Fibroblast of skin of back (primary cell): ENCODE data around the gene INAFM2.

Experiments used
- DNase-seq: peaks from one replicate; pipeline ENCODE4 v3.0.0-alpha.2; 2013

Gene INAFM2

DNA sequence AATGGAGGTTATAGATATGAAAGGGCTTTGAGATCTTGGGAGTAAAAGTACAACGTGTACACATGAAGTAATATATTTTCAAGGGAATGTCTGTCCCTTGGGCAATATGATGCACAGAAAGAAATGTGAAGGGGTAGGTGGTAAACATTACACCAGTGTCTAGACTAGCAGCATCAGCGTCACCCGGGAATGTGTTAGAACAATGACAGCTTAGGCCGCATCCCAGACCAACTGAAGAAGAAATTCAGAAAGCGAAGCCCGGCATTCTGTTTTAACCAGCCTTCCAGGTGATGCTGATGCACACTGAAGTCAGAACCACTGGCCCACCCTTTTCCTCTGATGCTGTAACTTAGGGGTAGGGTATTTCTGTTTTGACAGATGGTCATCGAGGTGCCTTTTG, 6.3 kb downstream of the INAFM2 start:
- peak; percentile 68 for DNase-seq

DNA sequence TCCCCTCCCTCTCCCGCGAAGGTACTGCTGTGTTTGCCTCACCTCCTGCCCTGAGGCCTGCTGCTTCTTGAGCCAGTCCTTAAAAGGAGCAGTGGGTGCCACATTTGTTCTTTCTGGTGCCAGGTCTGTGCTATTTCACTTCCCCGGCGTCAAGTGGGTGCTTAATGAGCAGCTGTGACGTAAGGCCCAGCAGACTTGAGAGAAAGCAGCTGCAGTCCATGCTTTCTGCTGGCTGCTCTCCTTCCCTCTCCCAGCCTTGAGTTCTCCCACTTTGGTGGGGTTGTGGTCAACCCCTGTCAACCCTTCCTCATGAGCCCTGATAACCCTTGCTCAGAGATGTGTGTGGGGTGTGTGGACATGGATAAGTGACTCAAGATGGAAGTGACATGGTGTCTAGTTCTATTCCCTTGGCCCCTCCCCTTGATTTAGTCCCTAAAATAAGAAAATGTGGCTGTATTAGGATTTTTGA, 6.9 kb downstream of the INAFM2 start:
- DNase-seq = no peak

DNA sequence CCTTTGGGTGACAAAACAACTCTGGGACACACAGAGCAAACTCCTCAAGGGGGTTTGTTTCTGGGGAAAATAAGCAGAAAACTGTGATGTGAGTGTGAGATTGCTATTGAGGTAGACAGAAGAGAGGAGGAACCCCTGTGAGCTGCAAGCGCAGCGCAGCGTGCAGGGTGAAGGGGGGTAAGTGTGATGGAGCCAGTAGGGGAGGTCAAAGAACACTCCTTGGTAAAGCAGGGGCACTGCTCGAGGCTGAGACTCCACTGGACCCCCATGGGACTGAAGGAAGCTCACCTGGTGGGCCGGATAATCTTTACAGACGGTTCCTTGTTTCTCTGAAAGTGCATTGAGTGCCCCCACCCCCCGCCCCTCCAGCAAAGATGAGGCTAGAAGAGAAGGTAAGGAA, 7.5 kb downstream of the INAFM2 start:
- DNase-seq = no peak

DNA sequence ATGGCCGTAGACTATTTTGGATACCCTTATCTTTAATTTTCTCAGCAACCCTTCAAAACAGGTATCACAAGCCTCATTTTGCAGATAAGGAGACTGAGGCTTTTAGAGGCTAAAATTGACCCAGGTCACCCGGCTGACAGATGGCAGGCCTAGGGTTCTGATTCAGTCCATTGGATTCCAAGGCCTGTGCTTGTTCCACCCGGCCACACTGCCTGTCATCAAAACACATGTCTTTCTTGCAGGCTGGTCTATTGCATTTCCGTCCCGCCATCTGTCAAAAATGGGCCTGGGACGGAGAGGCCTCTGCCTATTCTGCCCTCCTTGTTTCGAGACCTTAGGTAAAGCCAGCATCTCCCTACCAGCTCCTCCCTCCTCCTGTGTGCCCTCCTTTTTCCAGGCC, 8.1 kb downstream of the INAFM2 start:
- DNase-seq = no peak

DNA sequence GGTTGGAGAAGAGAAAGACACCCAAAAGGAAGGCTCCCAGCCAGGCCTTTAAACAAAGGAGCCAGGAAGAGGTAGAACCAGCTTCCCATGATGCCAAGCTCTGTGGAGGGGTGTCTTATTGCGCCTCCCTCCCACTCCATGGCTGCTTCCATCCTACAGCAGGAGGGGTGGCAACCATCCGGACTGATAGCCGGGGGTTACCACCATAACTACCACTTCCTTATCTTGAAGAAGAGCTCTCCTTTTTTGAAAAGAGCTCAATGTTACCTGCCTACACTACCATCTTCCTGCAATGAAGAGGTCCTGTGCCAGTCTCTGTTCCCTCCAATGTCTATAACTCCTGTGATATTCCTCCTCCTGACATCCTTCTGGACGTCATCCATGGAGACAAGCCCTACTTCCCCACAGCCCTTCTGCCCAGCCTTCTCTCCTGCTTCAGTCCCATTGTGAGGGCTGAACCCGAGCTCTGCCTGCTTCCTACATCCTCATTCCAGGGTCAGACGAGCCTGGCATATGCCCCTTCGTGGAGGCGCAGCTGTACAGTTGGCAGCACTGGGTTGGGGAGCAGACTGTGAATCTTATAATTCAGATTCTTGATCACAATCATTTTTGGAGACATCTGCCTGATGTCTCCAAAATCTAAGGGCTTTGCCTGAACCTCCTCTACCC, 8.8 kb downstream of the INAFM2 start:
- DNase-seq = no peak

DNA sequence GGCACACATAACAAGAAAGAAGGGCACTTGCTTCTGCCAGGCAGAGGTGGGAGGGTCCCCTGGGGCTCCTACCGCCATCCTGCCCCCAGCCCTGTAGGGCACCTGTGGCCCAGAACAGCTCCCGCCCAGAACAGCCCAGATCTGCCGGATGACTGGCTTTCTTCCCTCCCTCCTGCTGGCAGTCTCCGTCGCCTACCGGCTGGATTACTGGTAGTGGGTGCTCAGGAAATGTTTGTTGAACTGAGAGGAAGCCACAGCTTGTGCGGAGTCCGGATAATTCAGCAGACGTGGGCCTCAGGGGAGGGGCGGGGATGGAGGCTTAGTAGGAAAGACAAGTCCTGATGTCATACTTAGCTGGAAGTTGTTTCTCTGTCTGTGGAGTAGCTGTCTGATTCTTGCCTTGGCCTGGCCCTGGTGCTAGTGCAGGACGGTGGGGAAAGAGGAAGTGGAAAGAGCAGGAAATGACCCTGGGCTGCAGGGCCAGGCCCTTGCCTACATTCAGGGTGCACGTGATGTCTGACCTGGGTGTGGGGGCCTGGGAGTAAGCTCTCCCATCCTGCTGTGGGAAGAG, 10.5 kb downstream of the INAFM2 start:
- peak; percentile 87 for DNase-seq

DNA sequence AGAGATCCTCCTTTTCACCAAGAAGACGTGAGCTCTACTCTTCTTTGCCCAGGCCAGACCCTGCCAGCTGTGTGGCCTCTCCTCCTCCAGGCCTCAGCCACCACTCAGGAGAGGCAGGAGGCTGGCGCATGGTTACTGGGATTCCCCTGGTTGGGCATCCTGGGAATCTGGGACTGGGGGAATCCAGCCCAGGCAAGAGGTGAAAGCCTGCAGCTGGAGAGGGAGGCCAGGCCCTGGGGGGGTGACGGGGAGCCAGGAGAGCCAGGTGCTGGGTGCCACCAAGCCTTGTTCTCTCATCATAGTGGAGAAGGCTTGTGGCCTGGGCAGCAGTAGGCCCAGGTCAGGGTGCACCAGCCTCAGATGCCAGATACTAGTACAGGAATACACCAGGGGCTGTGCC, 11.0 kb downstream of the INAFM2 start:
- no peak for DNase-seq

DNA sequence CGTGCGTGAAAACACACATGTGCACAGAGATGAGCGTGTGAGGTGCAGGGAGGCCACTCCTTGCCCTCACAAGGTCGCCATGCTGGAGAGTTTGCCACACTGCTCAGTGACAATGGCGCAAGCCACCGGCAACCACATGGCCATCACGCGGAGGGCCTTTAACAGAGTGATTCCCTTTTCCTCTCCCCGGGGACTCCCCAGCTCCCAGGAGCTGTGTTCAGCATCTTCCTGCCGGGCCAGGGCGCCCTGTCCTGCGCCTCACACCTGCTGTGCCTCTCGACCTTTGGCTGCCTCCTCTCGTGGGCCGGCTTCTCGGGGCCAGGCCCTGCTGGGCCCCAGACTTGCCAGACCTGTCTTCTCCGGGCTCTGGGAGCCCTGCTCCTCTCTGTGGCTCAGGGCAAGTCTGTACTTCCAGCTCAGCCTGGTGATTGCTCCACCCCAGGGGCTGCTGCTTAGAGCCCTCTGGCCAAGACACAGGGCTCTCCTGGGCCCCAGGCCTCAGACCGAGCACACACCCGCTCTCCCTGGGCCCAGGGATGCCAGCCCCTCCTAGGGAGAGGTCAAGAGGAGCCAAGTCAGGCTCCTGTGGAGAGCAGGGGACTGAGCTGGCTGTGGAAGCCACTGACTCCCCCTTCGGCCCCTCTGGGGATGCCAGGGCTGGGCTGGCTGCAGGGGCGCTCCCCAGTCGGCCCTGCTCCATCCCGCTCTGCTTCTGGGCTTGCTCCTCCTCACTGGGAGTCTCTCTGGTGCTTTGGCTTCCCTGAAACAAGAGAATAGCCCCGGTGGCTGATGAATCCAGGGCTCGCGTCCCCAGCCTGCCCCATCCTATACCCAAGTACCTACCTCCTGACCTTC, 11.7 kb downstream of the INAFM2 start:
- no peak for DNase-seq

DNA sequence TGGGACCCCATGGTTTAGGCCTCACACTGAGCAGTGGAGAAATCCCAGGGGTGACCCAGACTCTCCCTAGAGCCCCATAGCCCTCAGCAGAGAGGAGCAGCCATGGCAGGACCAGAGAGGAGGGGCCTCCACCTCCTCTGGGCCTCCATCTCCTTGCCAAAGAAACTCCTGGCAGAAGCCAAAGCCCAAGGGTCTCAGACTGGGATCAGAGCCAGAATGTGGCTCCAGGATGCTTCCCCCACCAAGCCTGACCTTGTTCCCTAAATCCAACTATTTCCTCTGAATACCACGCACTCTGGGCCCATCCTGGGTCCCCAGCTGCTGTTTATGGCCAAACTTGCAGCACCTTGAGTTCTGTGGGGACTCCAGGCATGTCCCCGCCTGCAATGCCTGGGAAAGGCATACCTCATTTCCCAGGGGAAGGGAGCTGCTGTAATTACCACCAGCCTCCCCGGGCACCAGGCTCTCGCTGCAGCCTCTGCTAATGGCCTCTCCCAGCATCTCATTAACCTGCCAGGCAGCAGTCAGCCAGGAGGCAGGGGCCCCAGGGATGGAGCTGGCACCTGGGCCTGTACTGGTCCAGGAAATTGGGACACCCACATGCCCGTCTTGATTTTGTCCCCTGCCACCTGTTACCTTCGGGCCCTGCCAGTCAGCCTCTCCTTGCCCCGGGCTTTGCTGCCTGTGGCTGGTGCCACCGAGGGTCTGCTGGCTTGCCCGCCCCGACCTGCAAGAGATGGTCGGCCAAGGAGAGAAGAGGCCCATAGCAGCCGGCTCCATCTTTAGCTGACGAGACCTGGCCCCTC, 12.6 kb downstream of the INAFM2 start:
- DNase-seq = no peak

DNA sequence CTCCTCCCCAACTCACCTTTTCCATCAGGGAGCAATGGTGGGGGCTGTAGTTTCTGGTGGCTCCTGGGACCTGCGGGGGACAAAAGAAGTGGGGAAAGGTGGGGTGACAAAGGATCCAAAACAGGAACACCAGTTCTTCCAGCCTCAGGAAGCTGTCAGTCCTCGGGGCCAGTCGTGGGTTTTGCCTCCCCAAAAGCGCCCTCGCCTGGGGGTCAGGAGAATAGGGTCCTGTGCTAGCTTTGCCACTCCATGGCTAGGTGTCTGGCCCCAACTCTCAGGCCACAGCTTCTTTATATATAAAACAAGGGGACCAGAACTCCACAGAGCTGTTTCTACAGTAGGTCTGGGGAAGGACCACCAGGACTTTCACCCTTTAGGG, 13.2 kb downstream of the INAFM2 start:
- DNase-seq = no peak

DNA sequence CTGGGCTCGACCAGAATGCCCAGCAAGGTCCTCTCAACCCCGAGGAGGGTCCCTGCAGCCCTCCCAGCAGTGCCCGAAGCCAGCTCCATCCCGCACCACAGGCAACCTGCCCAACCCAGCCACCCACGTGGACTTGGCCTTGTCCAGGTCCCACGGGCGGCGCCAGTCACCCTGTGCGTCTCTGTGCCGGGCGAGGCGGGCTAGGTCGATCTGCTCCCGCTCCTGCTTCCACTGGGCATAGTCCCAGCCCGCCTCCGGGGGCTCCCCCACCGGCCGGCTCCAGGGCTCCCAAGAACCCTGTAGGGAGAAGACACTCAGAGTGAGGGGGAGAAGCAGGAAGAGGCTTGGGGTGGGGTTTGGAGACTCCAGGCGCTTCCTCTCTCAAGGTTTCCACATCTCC, 14.1 kb downstream of the INAFM2 start:
- no peak for DNase-seq

DNA sequence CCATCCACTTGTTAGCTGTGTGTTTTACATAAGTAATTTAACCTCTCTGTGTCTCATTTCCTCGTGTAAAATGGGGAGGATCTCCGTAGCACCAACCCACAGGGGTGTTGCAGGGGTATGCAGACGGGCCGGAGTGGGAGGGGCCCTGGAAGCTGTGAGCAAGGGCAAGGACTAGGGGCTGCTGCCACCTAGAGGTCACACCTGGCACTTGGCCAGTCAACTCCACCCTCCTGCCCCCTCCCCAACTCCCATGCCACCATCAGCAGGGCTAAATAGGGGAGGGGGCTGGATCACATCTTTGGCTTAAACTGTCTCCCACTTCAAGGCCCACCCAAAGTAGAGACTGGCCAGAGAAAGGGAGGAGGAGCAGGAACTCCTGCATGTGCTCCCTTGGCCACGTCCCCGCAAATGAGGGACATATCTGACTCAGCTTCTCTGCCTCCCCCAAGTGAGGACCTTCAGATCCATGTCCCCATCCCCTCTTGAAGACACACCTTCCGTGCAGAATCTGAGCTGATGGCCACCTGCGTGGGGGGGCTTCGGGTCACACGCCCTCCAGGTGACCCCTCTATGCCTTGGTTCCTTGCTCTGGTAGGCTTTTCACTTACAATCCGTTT, 14.7 kb downstream of the INAFM2 start:
- DNase-seq = peak; percentile 85

DNA sequence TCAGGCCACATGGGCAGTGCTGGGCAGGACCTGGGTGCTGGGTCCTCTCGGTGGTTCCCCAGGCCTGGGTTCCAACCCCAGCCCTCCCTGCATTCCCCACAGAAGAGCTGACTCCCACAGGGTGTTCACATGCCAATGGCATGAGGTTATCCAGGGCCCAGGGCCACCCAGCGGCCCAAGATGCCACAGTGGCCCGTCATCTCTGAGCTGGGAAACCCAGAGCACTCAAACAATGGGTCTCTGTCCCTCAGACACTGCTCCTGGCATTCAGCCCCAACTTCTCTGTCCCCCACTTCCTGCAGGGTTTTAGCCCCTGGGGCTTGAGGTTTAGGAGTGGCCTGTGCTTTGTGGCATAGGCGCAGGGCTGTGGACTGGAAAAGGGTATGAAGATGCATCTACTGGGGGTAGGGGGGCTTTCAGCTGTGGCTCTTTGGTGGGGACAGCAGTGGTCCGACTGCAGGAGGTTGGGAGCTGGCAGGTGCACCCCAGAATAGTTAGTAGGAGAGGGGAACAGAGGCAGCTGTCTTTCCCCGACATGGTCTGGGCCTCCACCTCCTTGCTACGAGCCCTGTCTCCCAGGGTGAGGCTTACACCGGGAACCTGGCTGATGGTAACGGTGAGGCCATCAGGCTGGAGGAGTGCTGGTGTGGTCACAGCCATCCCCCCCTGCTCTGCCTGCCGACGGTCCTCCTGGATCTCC, 15.6 kb downstream of the INAFM2 start:
- peak; percentile 99 for DNase-seq

DNA sequence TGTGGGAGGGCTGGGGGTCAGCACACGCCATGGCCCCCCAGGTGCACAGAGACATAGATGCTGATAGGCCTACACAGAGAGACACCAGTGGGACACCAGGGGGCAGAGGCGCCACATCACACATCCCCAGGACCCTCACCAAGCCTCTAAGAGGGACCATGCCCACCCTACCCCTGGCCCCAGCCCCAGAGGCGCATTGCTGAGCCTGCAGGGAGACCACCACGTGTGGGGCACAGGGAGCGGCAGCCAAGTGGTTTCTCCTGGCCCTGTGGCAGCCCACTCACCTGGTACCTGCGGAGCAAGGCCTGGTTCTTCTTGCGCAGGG, 16.1 kb downstream of the INAFM2 start:
- no peak for DNase-seq

DNA sequence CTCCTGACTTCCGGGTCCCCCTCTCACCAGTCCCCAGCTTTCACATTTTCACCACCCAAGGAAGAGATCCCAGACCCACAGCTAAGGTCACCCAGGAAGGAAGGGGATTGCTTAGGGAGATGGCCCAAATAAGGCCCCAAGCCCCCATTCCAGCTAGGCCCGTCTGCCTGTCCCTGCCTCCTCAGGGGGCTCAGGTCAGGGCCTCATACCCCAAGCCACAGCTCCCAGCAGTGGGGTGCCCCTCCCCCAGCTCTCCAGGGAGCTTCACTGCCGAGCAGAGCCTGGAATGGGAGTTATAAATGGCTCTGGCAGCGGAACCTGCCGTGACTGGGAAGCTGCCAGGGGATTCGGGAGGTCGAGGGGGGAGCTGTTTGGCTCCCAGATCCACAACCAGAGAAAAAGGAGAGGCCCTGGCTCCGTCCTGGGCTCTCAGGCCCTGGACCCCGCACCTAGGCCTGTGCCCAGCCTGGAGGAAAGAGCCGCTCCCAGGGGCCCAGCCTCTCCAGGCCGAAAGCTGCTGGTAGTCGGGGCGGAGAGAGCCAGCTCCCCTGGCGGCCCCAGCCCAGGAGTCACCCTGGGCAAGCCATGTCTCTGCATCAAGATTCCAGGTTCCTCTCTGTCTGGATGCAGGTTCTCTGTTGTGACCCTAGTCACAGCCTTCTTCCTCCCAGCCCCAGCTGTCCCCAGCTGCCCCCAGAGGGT, 16.7 kb downstream of the INAFM2 start:
- DNase-seq = peak; percentile 91

DNA sequence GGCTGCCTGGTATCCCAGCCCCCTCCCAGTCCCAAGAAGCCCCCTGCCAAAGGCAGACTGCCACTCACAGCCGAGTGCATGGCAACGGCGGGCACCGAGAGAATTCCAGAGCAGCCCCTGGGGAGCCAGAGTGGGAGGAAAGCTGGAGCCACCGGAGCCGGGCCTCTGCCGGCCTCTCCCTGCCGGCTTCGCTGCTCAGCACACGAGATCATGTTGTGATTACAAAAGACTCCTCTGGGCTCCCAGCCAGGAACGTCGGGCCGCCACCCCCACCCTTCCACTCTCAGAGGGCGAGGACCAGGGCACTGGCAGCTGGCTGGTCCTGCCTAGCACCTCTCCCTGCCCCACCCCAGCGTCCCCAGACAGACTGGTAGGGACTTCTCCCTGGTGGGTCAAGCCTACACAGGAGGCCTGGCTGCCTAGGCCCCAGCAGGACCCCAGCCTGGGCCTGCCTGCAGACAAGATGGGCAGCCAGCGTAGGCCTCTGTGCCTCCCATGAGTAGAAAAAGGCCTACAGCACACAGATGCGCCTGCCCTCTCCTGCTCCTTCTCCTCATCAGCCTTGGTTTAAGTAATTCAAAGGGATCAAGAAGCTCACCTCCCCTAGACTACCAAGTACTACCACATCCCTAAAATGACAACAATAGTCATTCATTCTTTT, 17.4 kb downstream of the INAFM2 start, which contains the start of gene CCDC9B:
CCDC9B (minus strand) TSS at position 200 of the 661 bp plus-strand sequence; CDS start at position 80, 120 bp downstream.
- peak; percentile 92 for DNase-seq

DNA sequence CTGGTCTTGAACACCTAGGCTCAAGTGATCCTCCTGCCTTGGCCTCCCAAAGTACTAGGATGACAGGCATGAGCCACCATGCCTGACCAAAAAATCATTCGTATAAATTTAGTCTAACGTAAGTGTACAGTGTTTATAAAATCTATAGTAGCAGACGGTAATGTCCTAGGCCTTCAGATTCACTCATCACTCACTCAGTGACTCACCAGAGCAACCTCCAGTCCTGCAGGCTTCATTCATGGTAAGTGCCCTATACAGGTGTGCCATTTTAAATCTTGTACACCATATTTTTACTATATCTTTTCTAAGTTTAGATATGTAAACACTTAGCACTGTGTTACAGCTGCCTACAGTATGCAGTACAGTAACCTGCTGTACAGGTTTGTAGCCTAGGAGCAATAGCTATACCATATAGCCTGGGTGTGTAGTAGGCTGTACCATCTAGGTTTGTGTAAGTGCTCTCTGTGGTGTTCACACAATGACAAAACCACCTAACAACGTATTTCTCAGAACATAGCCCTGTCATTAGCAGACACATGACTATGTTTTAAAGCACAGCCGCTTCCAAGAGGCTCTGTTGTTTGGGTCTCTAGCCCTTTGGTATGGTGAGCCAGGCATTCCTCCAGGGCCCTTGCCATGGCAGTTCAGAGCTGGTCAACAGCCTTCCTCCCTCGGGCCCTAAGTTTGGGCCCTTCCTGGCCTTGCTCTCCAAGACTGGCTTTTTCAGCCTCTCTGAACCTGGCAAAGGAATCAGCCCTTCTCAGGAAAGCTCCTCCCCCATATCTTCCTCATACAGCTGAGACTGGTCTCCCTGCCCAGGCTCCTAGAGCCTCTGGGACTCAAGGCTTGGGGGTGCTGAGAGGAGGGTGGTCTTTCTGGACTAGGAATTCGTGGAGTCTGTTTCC, 19.2 kb downstream of the INAFM2 start:
- DNase-seq = no peak

DNA sequence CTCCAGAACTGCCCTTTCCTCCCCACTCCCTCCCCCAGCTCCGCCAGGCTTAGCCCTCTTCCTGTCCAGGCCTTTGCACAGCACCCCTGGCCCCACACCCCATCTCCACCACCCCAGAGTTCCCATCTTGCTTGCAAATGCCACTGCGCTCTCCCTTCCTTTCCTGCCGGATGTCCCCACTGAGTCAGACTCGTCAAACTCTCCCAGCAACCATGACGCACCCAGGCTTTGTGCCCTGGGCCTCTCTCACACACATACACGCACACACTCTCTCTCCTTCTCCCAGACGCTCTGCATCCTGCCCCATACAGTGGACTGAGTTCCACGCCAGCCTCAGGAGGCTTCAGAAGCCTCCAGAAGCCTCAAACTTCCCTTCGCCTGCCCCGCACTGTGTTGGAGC, 20.0 kb downstream of the INAFM2 start:
- DNase-seq = peak; percentile 98

DNA sequence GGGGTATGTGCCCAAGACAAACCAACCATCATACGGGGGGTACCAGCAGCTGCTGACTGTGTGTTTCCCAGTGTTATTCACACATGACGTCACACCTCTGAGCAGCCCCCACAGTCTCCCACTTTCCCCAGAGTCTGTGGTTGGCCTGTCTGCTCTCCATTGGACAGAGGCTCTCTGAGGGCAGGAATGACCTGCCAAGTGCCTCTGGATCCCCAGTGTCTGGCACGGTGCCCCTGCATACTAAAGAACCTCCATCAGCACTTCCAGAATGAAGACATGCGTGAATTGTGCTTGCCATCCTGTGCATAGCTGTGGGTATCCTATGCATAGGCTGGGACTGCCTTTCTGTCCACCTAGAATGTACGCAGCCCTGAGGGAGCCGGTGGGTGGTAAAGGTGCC, 20.7 kb downstream of the INAFM2 start:
- peak; percentile 66 for DNase-seq
